SK-N-MC (cell line): Measurements from ENCODE around the gene TPSG1.
"Not testable (repeated sequence)": the region's sequence is repeated elsewhere in the genome, so short reads cannot be mapped to it uniquely, and the experiment has no call there.

ENCODE experiments used
- DNase-seq: peaks from one replicate; pipeline ENCODE4 v3.0.0-alpha.2; 2011; ENCODE audit warnings: low read depth, low spot score
- H3K27ac ChIP-seq: fragments of 200-600 bp; sonication (generic); 2 replicates; pipeline ENCODE4 v1.5.1; 2016; ENCODE audit warnings: mixed run types
- H3K36me3 ChIP-seq: fragments of 200-600 bp; sonication (generic); 2 replicates; pipeline ENCODE4 v1.6.1; 2017; ENCODE audit warnings: antibody characterized with exemption, low read length, mixed read lengths; ENCODE audit not compliant: insufficient read depth
- H3K4me3 ChIP-seq: fragments of 200-600 bp; sonication (generic); 2 replicates; pipeline ENCODE4 v1.5.1; 2016
- H3K9ac ChIP-seq: fragments of 200-600 bp; sonication (generic); 2 replicates; pipeline ENCODE4 v1.8.0; 2017; ENCODE audit warnings: mixed run types, mixed read lengths; ENCODE audit not compliant: insufficient read length
- H3K9me3 ChIP-seq: fragments of 200-600 bp; sonication (generic); 2 replicates; pipeline ENCODE4 v1.6.1; 2017; ENCODE audit warnings: low read depth, mild to moderate bottlenecking, antibody characterized with exemption, low read length, moderate library complexity, mixed read lengths
- EZH2 ChIP-seq: fragments of 200-600 bp; sonication (generic); IDR thresholded peaks from one replicate; pipeline ENCODE4 v1.6.1; 2017; ENCODE audit warnings: antibody characterized with exemption
- FOXP2 ChIP-seq: optimal IDR thresholded peaks from 2 replicates; pipeline ENCODE3; 2011; ENCODE audit warnings: mild to moderate bottlenecking, moderate library complexity; ENCODE audit not compliant: insufficient read depth; ENCODE audit errors: extremely low read length, control extremely low read depth
- POLR2AphosphoS5 ChIP-seq: IDR thresholded peaks from 2 replicates; pipeline ENCODE4 v1.6.1; 2012; ENCODE audit warnings: mild to moderate bottlenecking, low read depth, low read length, borderline replicate concordance

TPSG1 gene

DNA sequence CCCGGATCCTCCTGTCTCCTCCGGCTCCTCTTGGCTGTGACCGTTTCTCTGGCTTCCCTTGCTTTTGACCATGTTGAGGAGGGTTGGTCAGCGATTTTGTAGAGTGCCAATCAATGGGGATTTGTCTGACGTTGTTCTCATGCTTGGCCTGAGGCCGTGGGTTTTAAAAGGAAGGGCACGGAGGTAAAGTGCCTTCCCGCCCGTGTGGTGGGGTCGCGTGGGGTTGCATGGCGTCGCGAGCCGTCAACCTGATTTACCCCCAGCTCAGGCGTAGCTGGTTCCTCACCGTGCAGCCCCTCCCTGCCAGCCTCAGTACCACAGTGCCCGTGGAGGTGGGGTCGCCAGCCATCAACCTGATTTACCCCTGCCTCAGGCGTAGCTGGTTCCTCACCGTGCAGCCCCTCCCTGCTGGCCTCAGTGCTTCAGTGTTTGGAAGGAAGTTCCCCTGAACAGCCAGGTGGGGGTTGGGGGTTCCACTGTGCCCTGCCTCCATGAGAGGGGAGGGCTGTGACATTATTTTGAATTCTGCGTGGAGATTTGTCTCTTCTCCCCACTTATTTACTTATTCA lies 20.5 kb upstream of the TPSG1 start:
- DNase-seq = no peak
- Histone ChIP-seq H3K9ac (peak overlapping the region; percentile 39), H3K4me3 (no peak overlapping the region), H3K36me3 (no peaks in the 10 kb centered on the region), H3K9me3 (no peaks in the 10 kb centered on the region), H3K27ac (peak overlapping the region; percentile 92)
- TF ChIP-seq EZH2 (no peak), POLR2AphosphoS5 (no peak), FOXP2 (no peak)

DNA sequence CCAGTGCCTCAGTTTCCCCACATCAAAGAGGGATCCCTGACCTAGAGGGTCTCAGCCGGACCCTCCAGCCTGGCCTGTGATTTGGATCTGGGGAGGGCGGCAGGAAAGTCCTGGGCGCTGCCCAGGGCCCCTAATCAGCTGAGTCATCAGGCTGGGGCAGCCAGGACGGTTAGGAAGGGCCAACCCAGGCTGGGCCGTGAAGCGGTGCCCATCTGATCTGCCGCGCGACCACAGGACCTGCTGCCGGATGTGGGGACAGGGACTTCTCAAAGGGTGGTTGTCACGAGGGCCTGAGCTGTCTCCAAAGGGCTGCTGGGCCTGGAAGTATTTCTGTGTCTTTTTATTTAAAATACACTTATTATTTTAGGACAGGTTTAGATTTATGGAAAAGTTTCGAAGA lies 19.8 kb upstream of the TPSG1 start:
- H3K9ac ChIP-seq = peak overlapping the region; percentile 39
- no peak for DNase-seq
- peak overlapping the region; percentile 92 for H3K27ac ChIP-seq
- no peak for TF ChIP-seq POLR2AphosphoS5
- H3K9me3 ChIP-seq = no peaks in the 10 kb centered on the region
- H3K36me3 ChIP-seq = no peaks in the 10 kb centered on the region
- H3K4me3 ChIP-seq = no peak overlapping the region

DNA sequence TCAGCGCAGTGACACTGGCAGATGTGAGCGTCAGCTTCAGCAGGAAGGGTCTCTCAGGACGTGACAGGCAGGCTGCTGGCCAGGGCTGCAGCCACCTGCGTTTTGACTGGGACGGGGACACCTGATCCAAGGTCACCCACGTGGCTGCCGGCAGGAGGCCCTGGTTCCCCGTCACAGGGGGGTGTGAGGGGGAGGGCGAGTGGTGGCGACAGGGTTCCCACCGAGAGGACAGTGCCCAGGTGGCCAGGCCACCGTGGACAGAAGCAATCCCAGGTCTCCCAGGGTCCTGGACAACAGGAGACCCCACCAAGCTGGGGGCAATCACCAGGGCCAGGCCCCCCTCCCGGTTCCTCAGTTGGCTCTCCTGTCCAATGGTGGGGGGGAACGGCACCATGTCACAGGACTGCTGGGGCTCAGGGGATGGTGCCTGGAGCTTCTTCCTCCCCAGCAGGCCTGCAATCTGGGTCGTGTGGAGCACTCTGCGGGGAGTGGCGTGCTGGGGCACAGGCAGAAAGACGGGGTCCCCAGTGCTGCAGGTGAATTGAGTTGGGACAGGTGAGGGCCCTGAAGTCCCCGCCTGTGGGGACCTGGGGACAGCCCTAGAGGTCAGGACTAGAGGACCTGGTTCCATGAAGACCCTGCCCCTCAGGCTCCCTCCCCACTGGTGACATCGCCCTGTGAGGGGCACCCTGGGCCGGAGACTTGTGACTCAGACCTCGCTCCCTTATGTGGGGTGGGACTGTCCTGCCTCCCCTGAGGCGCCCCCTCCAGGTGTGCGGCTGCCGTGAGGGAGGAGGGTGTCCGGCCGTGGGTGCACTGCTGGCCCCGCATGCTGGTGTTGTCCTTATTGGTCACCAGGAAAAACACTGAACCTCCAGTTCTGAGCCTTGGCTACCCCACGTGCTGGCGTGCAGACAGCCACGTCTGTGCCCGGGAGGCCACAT lies 19.1 kb upstream of the TPSG1 start:
- not testable (repeated sequence) for DNase-seq, H3K9ac ChIP-seq, H3K4me3 ChIP-seq, H3K36me3 ChIP-seq, H3K9me3 ChIP-seq
- H3K27ac ChIP-seq = 0 out of 2 replicates have a peak overlapping the region, but pooled peaks have one; percentile 92

DNA sequence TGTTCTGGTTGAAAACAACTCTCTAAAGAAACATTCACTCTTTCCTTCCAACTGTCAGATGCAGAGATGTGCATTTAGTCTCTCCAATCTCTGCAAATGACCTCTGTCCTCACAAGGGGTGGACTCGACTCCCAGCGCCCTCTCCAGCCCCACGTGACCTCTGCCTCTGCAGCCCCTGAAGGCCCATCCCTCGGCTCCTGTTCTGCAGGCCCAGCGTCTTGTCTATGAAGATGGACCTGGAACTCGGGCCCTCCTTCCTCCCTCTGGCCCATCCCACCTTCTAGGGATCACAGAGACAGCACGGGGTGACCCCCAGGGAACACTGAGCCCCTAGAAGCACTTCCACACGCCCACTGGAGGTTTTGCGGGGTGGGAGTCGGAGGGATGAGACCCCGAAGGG lies 18.3 kb upstream of the TPSG1 start:
- not testable (repeated sequence) for H3K36me3 ChIP-seq, DNase-seq, H3K27ac ChIP-seq, H3K9me3 ChIP-seq, H3K9ac ChIP-seq, H3K4me3 ChIP-seq

DNA sequence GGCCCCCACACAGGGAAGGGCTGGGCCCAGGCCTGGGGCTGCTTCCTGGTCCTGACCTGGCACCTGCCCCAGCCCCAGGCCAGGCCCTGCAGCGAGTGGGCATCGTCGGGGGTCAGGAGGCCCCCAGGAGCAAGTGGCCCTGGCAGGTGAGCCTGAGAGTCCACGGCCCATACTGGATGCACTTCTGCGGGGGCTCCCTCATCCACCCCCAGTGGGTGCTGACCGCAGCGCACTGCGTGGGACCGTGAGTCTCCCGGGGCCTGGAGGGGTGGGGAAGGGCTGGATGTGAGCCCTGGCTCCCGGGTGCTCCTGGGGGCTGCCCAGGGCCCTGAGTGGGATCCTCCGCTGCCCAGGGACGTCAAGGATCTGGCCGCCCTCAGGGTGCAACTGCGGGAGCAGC lies 16.0 kb upstream of the TPSG1 start:
- not testable (repeated sequence) for DNase-seq, H3K36me3 ChIP-seq, H3K4me3 ChIP-seq, H3K9me3 ChIP-seq, H3K9ac ChIP-seq, H3K27ac ChIP-seq

DNA sequence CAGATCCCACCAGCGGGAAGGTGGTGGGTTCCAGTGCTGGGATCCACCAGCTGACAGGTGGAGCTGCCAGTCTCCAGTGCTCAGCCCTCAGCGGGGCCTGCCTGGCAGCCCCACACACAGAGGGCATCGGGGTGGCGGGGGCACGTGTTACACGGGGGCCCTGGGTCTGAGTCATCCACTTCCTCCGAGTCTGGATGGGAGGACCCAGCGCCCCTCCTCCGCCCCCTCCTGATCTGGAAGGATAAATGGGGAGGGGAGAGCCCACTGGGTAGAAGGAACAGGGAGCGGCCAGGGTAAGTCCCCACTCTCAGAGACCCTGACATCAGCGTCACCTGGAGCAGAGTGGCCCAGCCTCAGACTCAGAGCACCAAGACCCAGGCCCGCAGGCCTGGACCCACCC lies 15.4 kb upstream of the TPSG1 start, which contains the start of gene TPSAB1:
Gene TPSAB1 (plus strand): TSS at position 270 of the 400 bp plus-strand sequence. CDS start 234 bp downstream, outside the sequence.
- not testable (repeated sequence) for DNase-seq

DNA sequence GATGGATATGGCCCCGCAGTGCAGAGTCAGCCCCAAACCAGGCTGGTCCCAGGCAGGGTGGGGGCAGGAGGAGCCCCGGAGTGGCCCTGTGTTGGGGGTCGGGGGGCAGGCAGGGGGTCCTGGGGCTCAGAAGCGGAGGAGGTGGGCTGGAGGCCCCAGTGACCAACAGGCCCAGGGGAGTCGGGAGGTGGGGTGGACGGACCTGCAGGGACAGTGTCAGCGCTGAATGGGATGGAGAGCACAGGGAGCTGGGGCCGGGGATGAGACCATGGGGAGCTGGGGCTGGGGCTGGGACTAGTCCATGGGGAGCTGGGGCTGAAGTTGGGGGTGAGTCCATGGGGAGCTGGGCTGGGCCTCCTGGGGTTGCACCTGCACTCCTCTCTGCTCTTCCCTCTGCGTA lies 14.5 kb upstream of the TPSG1 start:
- not testable (repeated sequence) for DNase-seq, H3K9ac ChIP-seq, H3K36me3 ChIP-seq, H3K4me3 ChIP-seq, H3K27ac ChIP-seq, H3K9me3 ChIP-seq

More for the DNA sequence above, 15.4 kb upstream of the TPSG1 start, which contains the start of gene TPSAB1:
- H3K9ac ChIP-seq, H3K36me3 ChIP-seq, H3K9me3 ChIP-seq, H3K4me3 ChIP-seq, H3K27ac ChIP-seq: not testable (repeated sequence)

DNA sequence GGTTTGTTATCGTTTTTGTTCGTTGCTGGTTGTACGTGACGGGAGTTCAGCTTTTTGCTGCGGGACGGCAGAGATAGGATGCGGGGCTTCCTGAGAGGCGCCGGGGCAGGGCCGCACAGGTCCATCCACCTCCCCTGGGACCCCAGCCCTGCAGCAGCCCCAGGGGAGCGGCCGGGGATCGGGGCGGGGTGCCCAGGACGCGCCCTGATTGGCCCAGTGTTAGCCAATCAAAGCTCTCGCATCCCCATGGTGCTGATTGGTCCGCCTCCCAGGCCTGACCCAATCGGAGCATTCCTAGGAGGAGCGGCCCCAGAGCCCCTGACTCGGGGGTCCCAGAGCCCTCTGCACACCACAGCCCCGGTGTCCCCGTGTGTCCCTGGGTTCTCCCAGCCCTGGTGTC lies 13.8 kb upstream of the TPSG1 start:
- H3K9me3 ChIP-seq, DNase-seq, H3K9ac ChIP-seq, H3K27ac ChIP-seq, H3K36me3 ChIP-seq: not testable (repeated sequence)
- peak overlapping the region; percentile 36; the same call in 1 of the 2 replicates for H3K4me3 ChIP-seq

DNA sequence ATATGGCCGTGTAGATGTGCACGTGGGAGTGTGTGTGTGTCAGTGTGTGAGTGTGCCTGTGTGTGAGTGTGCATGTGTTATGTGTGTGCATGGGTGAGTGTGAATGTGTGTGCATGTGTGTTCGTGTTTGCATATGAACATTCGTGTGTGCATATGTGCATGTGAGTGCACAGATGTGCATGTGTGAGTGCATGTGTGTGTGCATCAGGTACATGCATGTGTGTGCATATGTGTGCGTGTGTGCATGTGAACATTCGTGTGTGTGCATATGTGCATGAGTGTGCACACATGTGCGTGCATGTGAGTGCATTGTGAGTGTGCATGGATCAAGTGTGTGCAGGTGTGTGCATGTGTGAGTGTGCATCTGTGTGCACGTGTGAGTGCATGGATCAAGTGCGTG lies 12.9 kb upstream of the TPSG1 start:
- TF ChIP-seq FOXP2 = no peak
- TF ChIP-seq EZH2 = no peak
- Histone ChIP-seq H3K9me3 (no peaks in the 10 kb centered on the region), H3K36me3 (no peaks in the 10 kb centered on the region), H3K9ac (no peak overlapping the region), H3K4me3 (no peak overlapping the region), H3K27ac (no peak overlapping the region)
- DNase-seq = no peak

DNA sequence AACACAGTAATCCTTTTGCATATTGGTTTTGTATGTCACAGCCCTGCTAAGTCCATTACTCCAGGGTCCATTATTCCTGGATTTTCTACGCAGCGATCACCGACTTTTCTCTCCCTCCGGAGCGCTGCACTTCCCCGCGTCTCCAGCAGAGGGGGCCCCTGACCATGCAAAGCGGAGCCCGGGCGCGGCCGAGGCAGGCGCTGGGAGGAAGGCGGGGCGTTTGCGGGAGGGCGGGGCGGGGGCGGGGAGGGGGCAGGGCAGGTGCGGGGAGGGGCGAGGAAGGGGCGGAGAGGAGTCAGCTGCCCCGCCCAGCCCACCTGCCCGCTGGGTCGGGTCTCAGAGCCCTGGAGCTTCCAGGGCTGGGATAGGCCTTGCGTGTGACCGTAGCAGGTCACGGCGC lies 11.6 kb upstream of the TPSG1 start:
- not testable (repeated sequence) for H3K27ac ChIP-seq, H3K9ac ChIP-seq, H3K36me3 ChIP-seq, H3K9me3 ChIP-seq, H3K4me3 ChIP-seq, DNase-seq

DNA sequence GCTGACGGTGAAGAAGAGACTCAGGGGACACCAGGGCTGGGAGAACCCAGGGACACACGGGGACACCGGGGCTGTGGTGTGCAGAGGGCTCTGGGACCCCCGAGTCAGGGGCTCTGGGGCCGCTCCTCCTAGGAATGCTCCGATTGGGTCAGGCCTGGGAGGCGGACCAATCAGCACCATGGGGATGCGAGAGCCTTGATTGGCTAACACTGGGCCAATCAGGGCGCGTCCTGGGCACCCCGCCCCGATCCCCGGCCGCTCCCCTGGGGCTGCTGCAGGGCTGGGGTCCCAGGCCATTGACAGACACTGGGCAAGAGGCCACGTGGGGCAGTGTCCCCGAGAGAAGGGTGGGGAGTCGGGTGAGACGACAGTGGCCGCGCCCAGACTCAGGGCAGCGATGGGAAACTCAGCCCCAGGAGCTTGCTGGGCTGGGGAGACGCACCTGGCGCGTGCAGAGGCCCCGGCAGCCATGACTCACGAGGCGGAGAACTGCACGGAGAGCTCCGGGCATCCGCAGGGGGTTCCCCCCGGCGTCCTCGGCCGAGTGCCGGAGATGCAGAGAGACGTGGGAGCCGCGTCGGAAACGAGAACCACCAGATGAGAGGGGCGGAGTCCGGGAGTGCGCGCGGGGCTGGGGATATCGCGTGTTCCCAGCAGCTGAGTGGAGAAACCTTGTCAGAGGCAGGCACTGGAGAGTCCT lies 7.1 kb upstream of the TPSG1 start:
- not testable (repeated sequence) for H3K27ac ChIP-seq, H3K36me3 ChIP-seq, H3K9ac ChIP-seq, DNase-seq, H3K9me3 ChIP-seq, H3K4me3 ChIP-seq

DNA sequence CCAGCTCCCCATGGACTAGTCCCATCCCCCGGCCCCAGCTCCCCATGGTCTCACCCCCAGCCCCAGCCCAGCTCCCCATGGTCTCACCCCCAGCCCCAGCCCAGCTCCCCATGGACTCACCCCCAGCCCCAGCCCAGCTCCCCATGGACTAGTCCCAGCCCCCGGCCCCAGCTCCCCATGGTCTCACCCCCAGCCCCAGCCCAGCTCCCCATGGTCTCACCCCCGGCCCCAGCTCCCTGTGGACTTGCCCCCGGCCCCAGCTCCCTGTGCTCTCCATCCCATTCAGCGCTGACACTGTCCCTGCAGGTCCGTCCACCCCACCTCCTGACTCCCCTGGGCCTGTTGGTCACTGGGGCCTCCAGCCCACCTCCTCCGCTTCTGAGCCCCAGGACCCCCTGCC lies 6.2 kb upstream of the TPSG1 start:
- not testable (repeated sequence) for H3K9me3 ChIP-seq, H3K9ac ChIP-seq, H3K36me3 ChIP-seq, H3K4me3 ChIP-seq, DNase-seq, H3K27ac ChIP-seq
